GM20431 (cell line): ENCODE results near the gene CD2AP.
"Not testable (repeated sequence)": the region's sequence is repeated elsewhere in the genome, so short reads cannot be mapped to it uniquely, and the experiment has no call there.

Experiments
- in situ Hi-C: fragments of 300-500 bp; cut with MseI, MboI; formaldehyde crosslinking; loops from one replicate; pipeline ENCODE4 v1.15.0; 2020; ENCODE audit warnings: low sequenced_read_pairs; ENCODE audit not compliant: unreplicated experiment

Gene CD2AP

GRCh38 chr6:47457370-47457769 lies 20.2 kb upstream of the CD2AP start:
- in situ Hi-C loops = no loop called here

DNA sequence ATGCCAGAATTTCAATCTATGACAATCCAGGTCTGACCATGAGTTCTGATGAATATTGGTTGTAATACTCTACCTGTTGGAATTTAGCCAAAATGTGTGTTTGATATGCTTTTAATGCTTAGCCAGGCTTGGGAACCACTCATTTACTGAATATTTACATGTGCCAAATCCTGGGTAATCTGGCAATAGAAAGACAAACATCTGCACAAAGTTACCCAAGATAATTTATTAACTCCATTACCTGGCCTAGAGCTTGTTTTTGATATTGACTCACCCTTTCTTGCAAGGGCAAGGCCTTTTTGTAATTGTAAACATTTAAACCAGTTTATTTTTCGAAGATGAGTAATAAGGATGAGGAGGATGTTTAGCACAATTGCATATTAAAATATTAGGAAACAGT lies 13.5 kb upstream of the CD2AP start:
- in situ Hi-C loops = no loop called here

DNA sequence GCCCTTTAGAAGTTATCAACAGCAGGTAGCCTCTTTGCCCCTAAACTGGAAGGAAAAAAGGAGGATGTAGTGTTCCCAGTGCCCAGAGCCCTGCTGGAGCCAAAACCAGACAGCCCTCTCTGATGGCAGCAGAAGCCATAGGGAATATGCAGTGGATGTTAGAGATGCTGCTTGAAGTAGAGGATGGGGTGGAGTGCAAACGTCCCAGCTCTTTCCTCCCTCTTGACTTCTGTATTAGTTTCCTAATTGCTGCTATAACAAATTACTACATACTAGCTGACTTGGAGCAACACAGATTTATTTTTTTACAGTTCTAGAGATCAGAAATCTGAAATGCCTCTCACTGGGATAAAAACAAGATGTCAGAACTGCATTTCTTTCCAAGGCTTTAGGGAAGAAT lies 12.5 kb upstream of the CD2AP start:
- in situ Hi-C loops = no loop called here

DNA sequence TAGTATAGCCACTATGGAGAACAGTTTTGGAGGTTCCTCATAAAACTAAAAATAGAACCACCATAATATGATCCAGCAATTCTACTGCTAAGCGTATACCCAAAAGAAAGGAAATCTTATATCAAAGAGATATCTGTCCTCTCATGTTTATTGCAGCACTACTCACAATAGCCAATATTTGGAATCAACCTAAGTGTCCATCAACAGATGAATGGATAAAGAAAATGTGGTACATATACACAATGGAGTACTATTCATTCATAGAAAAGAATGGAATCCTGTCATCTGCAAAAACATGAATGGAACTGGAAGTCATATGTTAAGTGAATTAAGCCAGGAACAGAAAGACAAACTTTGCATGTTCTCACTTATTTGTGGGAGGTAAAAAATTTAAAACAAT lies 5.7 kb upstream of the CD2AP start:
- in situ Hi-C loops = no loop called here

DNA sequence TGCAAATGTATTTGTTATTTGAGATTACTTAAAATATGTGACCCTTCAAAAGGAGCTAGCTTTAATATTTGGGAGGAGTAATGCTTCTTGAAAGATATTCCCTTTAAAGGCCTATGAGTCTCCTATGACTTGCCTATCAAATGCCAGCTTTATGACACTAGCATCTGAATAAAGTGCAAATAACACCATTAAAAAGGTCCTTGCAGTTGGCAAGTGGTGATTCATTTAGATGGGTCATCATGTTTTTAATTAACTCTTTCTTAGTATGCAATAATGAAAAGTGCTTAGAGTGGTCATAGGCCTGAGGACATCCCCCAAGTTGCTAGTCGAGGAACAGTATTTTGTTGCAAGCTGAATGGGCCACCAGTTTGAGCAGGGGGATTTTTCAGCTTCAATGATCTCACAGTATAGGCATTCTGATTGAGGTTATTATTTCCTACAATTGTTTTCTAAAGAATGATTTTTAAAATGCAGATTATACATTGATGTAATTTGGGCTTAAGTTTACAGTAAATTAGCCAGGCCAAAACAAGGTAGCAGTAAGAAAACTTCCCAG lies 3.7 kb upstream of the CD2AP start:
- in situ Hi-C loops = no loop called here

- in situ Hi-C loops = no loop called here
Observed at GRCh38 chr6:47475319-47475816, 2.2 kb upstream of the CD2AP start.

- in situ Hi-C loops = no loop called here
Observed at GRCh38 chr6:47476781-47477496, 650 bp upstream of the CD2AP start.

GRCh38 chr6:47478233-47479139 lies 897 bp downstream of the CD2AP start:
- in situ Hi-C loops = no loop called here

DNA sequence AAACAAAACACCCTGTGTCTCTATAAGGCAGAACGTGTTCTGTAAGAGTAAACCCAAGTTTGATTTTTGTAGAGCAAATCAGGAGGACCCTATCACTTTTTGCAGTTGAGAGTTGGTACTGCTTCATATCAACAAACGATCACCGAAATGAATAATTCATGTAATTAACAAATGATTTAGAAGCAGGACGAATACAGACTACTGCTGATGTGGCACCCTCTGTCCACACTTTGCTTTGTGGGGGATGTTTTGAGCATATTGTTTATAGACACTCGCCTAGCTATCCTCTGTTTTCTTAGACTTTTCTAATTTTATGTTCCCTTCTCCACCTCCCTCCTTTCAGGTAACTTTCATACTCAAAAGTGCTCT lies 1.5 kb downstream of the CD2AP start:
- in situ Hi-C loops = no loop called here

GRCh38 chr6:47479874-47480273 lies 2.3 kb downstream of the CD2AP start:
- in situ Hi-C loops = no loop called here

DNA sequence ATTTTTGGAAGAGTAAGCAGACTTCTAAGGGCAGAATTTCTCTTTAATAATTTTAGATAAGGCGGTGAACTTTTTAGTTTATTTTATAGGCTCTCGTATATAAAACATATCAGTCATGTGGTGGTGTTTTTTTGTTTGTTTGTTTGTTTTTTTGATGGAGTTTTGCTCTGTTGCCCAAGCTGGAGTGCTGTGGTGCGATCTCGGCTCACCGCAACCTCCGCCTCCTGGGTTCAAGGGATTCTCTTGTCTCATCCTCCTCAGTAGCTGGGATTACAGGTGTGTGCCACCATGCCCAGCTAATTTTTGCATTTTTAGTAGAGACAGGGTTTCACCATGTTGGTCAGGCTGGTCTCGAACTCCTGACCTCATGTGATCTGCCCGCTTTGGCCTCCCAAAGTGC lies 3.6 kb downstream of the CD2AP start:
- in situ Hi-C loops = not testable (repeated sequence)

GRCh38 chr6:47481806-47482205 lies 4.2 kb downstream of the CD2AP start:
- in situ Hi-C loops = no loop called here

- in situ Hi-C loops = no loop called here
Observed at GRCh38 chr6:47483516-47483852, 5.9 kb downstream of the CD2AP start.

- in situ Hi-C loops = no loop called here
Observed at GRCh38 chr6:47483853-47484546, 6.4 kb downstream of the CD2AP start.

- in situ Hi-C loops = no loop called here
Observed at GRCh38 chr6:47484616-47485015, 7.0 kb downstream of the CD2AP start.

GRCh38 chr6:47485083-47485482 lies 7.5 kb downstream of the CD2AP start:
- in situ Hi-C loops = no loop called here

GRCh38 chr6:47485491-47486135 lies 8.0 kb downstream of the CD2AP start:
- in situ Hi-C loops = no loop called here

DNA sequence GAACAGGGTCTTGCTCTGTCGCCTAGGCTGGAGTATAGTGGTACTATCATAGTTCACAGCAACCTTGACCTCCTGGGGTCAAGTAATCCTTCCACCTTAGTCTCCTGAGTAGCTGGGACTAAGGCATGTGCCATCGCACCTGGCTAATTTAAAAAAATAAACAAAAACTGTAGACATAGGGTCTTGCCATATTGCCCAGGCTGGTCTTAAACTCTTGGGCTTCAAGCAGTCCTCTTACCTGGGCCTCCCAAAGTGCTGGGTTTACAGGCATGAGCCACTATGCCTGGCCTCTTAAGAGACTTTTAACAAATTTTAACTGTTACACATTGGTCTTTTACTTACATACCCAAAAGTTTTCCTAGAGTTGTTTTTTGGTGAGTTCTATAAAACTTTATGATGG lies 12.4 kb downstream of the CD2AP start:
- in situ Hi-C loops = no loop called here

DNA sequence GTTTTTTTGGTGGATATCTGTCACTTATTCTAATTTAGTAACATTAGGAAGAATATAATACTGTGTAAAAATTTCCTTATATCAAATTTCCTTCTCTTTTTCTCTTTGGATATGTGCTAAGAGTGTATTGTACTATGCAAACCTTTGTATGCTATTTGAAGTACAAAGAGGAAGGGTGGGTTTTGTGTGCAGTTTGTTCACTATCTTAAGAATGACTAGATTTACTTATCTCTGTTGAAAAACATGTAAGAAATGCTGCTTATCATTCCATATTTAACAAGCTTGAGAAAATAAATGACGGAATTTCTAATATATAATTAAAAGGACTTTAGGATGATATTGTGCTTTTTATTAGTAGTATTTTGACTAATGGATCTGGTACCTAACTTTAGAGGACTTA lies 13.1 kb downstream of the CD2AP start:
- in situ Hi-C loops = no loop called here

DNA sequence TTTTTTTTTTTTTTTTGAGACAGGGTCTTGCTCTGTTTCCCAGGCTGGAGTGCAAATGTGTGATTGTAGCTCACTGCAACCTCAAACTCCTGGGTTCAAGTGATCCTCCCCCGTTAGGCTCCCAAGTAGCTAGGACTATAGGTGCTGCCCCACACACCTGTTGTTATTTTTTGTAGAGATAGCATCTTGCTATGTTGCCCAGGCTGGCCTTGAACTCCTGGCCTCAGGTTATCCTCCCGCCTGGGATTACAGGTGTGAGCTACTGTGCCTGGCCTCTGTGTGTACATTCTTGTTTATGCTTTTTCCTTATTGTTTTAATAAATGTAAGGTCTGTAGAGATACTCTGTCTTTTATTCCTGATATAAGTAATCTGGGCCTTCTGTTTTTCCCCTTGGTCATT lies 14.8 kb downstream of the CD2AP start:
- in situ Hi-C loops = no loop called here
